ENCODE data around the gene SIM2.

GRCh38 chr21:36691555-36692041, 7.3 kb upstream of the SIM2 start:
- TF ChIP-seq CTCF (IDR thresholded peaks at IDR 0.05) = no peak
- TF ChIP-seq EP300 (IDR thresholded peaks at IDR 0.05) = no peak
- TF ChIP-seq POLR2A (IDR thresholded peaks at IDR 0.05) = no peak
